HG02884 (cell line): ENCODE data around the gene TNNI2.

Source experiments
- ATAC-seq: cut with Tn5 transposase; IDR thresholded peaks from one replicate; pipeline ENCODE4 v1.9.1; 2021; ENCODE audit warnings: mild to moderate bottlenecking, moderate library complexity; ENCODE audit not compliant: unreplicated experiment

The TNNI2 gene

GRCh38 chr11:1857064-1857463, 18.3 kb downstream of the TNNI2 start:
- ATAC-seq: no peak

GRCh38 chr11:1858154-1858553, 19.4 kb downstream of the TNNI2 start:
- no peak for ATAC-seq

- ATAC-seq: no peak
These were observed 19.8 kb downstream of the TNNI2 start for GRCh38 chr11:1858576-1858975.

- ATAC-seq: no peak
These were observed 20.2 kb downstream of the TNNI2 start for GRCh38 chr11:1859004-1859403.

GRCh38 chr11:1860108-1860507, 21.3 kb downstream of the TNNI2 start:
- no peak for ATAC-seq

GRCh38 chr11:1861435-1862411, 22.9 kb downstream of the TNNI2 start:
- no peak for ATAC-seq

GRCh38 chr11:1862588-1863351, 24.0 kb downstream of the TNNI2 start:
- ATAC-seq: no peak

- no peak for ATAC-seq
These were observed 24.8 kb downstream of the TNNI2 start for GRCh38 chr11:1863352-1864216.

GRCh38 chr11:1864231-1864630, 25.4 kb downstream of the TNNI2 start:
- no peak for ATAC-seq

GRCh38 chr11:1864831-1865665, 26.3 kb downstream of the TNNI2 start:
- no peak for ATAC-seq

- ATAC-seq: no peak
These were observed 27.4 kb downstream of the TNNI2 start for GRCh38 chr11:1866226-1866625.

GRCh38 chr11:1866776-1867175, 28.0 kb downstream of the TNNI2 start:
- no peak for ATAC-seq

GRCh38 chr11:1867381-1867780, 28.6 kb downstream of the TNNI2 start:
- ATAC-seq: no peak

GRCh38 chr11:1868056-1868635, 29.4 kb downstream of the TNNI2 start:
- no peak for ATAC-seq

- ATAC-seq: no peak
These were observed 30.0 kb downstream of the TNNI2 start for GRCh38 chr11:1868636-1869291.

- no peak for ATAC-seq
These were observed 30.9 kb downstream of the TNNI2 start for GRCh38 chr11:1869427-1870325.

- no peak for ATAC-seq
These were observed 31.5 kb downstream of the TNNI2 start for GRCh38 chr11:1870326-1870696.
